CD4-positive, alpha-beta T cell treated with Interleukin-17A for 4 hours (primary cell): ENCODE data around the gene MRPS17.
"Not testable (repeated sequence)": the region's sequence is repeated elsewhere in the genome, so short reads cannot be mapped to it uniquely, and the experiment has no call there.

Experiments
- DNase-seq: peaks from one replicate; pipeline ENCODE4 v3.0.0-alpha.2; 2020; ENCODE audit warnings: mixed read lengths

Gene MRPS17

GRCh38 chr7:55951637-55952351, at the start of gene MRPS17:
Gene MRPS17 (plus strand): TSS chr7:55951877. CDS start chr7:55953196, 1,319 bp downstream.
- peak; percentile 94 for DNase-seq

- DNase-seq = no peak
These were observed 47.5 kb upstream of the MRPS17 start for GRCh38 chr7:55903985-55904759.

- DNase-seq = no peak
These were observed 38.9 kb upstream of the MRPS17 start for GRCh38 chr7:55912748-55913158.

- DNase-seq = no peak
These were observed 33.9 kb upstream of the MRPS17 start for GRCh38 chr7:55917771-55918170.

- no peak for DNase-seq
These were observed 23.5 kb upstream of the MRPS17 start for GRCh38 chr7:55928006-55928767.

GRCh38 chr7:55931421-55932151, 20.1 kb upstream of the MRPS17 start:
- no peak for DNase-seq

GRCh38 chr7:55939514-55940123, 12.1 kb upstream of the MRPS17 start:
- DNase-seq = no peak

GRCh38 chr7:55946545-55946944, 5.1 kb upstream of the MRPS17 start:
- no peak for DNase-seq

- DNase-seq = not testable (repeated sequence)
These were observed 635 bp downstream of the MRPS17 start for GRCh38 chr7:55952352-55952671.

- no peak for DNase-seq
These were observed 2.2 kb downstream of the MRPS17 start for GRCh38 chr7:55953707-55954475.

- DNase-seq = no peak
These were observed 5.5 kb downstream of the MRPS17 start for GRCh38 chr7:55957190-55957589.

- no peak for DNase-seq
These were observed 10.3 kb downstream of the MRPS17 start for GRCh38 chr7:55962014-55962413.

- no peak for DNase-seq
These were observed 12.0 kb downstream of the MRPS17 start for GRCh38 chr7:55963584-55964168.

- peak; percentile 74 for DNase-seq
These were observed 12.8 kb downstream of the MRPS17 start, which contains the start of gene NIPSNAP2 for GRCh38 chr7:55964261-55965099. Gene NIPSNAP2 (plus strand): TSS chr7:55964585. CDS start chr7:55964610, 25 bp downstream.

GRCh38 chr7:55965100-55965470, 13.4 kb downstream of the MRPS17 start:
- no peak for DNase-seq

- DNase-seq = no peak
These were observed 14.2 kb downstream of the MRPS17 start for GRCh38 chr7:55965805-55966421.

GRCh38 chr7:55966851-55967250, 15.2 kb downstream of the MRPS17 start:
- DNase-seq = no peak

GRCh38 chr7:55969391-55969790, 17.7 kb downstream of the MRPS17 start:
- no peak for DNase-seq

- no peak for DNase-seq
These were observed 18.9 kb downstream of the MRPS17 start for GRCh38 chr7:55970561-55970960.

GRCh38 chr7:55970978-55971377, 19.3 kb downstream of the MRPS17 start:
- no peak for DNase-seq
